ENCODE measurements around the gene PPP1R9B.

The PPP1R9B gene

GRCh38 chr17:50103252-50103651 lies 47.2 kb downstream of the PPP1R9B start:
- DNase-seq, result no peak

GRCh38 chr17:50102164-50102991 lies 48.1 kb downstream of the PPP1R9B start:
- DNase-seq, result no peak

GRCh38 chr17:50101346-50102163 lies 48.9 kb downstream of the PPP1R9B start:
- no peak for DNase-seq

- no peak for DNase-seq
Measured at GRCh38 chr17:50100921-50101345, 49.5 kb downstream of the PPP1R9B start.

- no peak for DNase-seq
Measured at GRCh38 chr17:50100480-50100883, 50.0 kb downstream of the PPP1R9B start.

- DNase-seq, result no peak
Measured at GRCh38 chr17:50099003-50099402, 51.5 kb downstream of the PPP1R9B start.

GRCh38 chr17:50098583-50098982 lies 51.9 kb downstream of the PPP1R9B start:
- no peak for DNase-seq

GRCh38 chr17:50097926-50098325 lies 52.6 kb downstream of the PPP1R9B start:
- DNase-seq, result no peak

GRCh38 chr17:50097455-50097854 lies 53.0 kb downstream of the PPP1R9B start:
- no peak for DNase-seq

GRCh38 chr17:50096758-50097157 lies 53.7 kb downstream of the PPP1R9B start:
- DNase-seq, result no peak

- no peak for DNase-seq
Measured at GRCh38 chr17:50096092-50096491, 54.4 kb downstream of the PPP1R9B start.

- no peak for DNase-seq
Measured at GRCh38 chr17:50095626-50096037, 54.8 kb downstream of the PPP1R9B start.

GRCh38 chr17:50094753-50095619 lies 55.5 kb downstream of the PPP1R9B start, which contains the start of gene PDK2:
Gene PDK2, plus strand, starts transcription at chr17:50095351. Its CDS starts 85 bp downstream, at chr17:50095436.
- DNase-seq, result peak; percentile 95

GRCh38 chr17:50094243-50094752 lies 56.2 kb downstream of the PPP1R9B start:
- DNase-seq, result peak; percentile 84 to 93

- DNase-seq, result no peak
Measured at GRCh38 chr17:50093807-50094206, 56.7 kb downstream of the PPP1R9B start.

- no peak for DNase-seq
Measured at GRCh38 chr17:50093246-50093645, 57.2 kb downstream of the PPP1R9B start.

GRCh38 chr17:50091918-50092285 lies 58.6 kb downstream of the PPP1R9B start:
- no peak for DNase-seq

- no peak for DNase-seq
Measured at GRCh38 chr17:50090971-50091917, 59.2 kb downstream of the PPP1R9B start.

- DNase-seq, result no peak
Measured at GRCh38 chr17:50090071-50090470, 60.4 kb downstream of the PPP1R9B start.

GRCh38 chr17:50088952-50089825 lies 61.3 kb downstream of the PPP1R9B start:
- no peak for DNase-seq

Measured in activated CD4-positive, alpha-beta T cell treated with anti-CD3 and anti-CD28 coated beads for 4 hours (primary cell).